ENCODE measurements around the gene MFSD6L.

Gene MFSD6L

DNA sequence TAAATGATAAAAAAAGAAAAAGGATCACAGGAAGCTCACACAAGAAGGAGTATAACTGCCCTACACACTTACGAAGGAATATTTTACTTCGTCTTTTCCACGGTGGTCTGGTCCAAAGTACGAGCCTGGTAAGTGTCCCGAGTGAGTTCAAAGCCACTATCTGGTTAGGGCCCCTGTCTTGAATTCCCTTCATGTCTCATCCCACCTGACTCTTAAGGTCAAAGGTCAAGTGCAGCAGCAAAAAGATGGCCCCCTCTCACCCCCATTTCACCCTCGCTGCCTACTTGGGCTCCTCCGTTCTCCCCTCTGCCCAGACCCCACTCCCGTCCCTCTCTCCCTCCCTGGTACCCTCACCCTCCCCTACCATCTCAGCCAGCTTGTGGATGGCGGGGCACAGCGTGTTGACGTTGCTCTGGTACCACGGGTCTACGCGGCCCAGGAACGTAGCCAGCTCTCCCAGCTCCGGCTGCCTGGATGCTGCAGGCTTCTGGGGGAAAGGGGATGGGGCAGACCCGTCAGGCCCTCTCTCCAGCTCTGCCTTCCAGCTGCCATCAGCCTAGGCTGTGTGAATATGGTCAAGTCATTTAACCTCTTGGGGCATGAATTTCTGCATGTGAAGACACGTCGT, 27.8 kb upstream of the MFSD6L start:
- in situ Hi-C loops (cut with MboI; ENCODE audit: low pct_unique_long_range_greater_than_20kb, low sequenced_read_pairs, unreplicated experiment): no loop called here
- DNase-seq (ENCODE audit: low spot score): no peak
- TF ChIP-seq CTCF (IDR thresholded peaks at IDR 0.05; ENCODE audit: extremely low read depth, insufficient read depth, missing control alignments): no peak

- TF ChIP-seq CTCF (IDR thresholded peaks at IDR 0.05; ENCODE audit: extremely low read depth, insufficient read depth, missing control alignments): no peak
- in situ Hi-C loops (cut with MboI; ENCODE audit: low pct_unique_long_range_greater_than_20kb, low sequenced_read_pairs, unreplicated experiment): no loop called here
- no peak for DNase-seq (ENCODE audit: low spot score)
Observed at GRCh38 chr17:8825802-8826201, 26.6 kb upstream of the MFSD6L start.

DNA sequence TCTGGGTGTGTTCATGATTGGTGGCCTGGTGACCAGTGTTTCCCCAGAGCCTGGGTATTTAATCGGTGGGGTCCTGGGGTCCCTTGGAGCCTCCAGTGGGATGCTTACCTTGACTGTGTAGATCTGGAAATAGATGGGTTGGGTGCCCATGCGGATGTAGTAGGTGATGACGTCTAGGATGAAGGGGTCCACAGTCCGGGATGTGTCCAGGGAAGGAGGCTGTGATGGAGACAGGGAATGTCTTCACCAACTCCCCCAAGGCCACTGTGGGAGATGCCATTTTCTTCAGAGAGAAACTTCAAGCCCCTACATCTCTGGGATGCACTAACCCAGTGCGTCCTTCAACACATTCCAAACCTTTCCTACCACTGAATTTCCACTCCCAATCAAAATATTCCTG, 24.1 kb upstream of the MFSD6L start:
- no peak for DNase-seq (ENCODE audit: low spot score)
- in situ Hi-C loops (cut with MboI; ENCODE audit: low pct_unique_long_range_greater_than_20kb, low sequenced_read_pairs, unreplicated experiment): no loop called here
- no peak for TF ChIP-seq CTCF (IDR thresholded peaks at IDR 0.05; ENCODE audit: extremely low read depth, insufficient read depth, missing control alignments)

GRCh38 chr17:8822401-8823035, 23.4 kb upstream of the MFSD6L start:
- no peak for DNase-seq (ENCODE audit: low spot score)
- no peak for TF ChIP-seq CTCF (IDR thresholded peaks at IDR 0.05; ENCODE audit: extremely low read depth, insufficient read depth, missing control alignments)
- in situ Hi-C loops (cut with MboI; ENCODE audit: low pct_unique_long_range_greater_than_20kb, low sequenced_read_pairs, unreplicated experiment): no loop called here

DNA sequence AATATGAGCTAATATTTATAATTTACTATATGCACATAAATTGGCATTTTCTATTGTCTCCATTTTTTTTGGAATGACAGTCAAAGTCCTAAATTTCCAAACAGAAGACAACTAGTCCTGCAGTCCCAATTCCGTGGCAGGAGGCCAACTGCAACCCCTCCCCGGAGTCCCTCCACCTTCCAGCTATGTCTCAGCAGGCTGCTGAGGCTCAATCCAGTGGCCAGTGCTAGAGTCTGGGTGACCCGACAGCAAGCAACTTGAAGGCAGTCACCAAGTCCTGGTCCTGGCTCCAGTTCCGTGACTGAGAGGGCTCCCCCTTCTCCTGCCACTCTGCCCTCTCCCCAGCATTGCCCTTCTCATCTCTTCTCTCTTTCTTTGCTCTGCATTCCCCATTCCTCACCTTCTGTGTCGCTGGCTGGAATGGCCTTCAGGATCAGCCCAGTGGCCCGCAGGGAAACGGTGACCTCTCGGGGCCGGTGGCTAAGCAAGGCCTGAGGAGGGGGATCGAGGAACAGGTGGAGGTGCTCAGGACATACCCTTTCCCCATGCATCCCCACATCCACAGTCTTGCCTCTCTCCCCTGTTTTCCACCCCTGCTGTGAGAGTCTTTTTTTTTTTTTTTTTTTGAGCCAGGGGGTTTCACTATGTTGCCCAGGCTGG, 22.4 kb upstream of the MFSD6L start:
- no peak for TF ChIP-seq CTCF (IDR thresholded peaks at IDR 0.05; ENCODE audit: extremely low read depth, insufficient read depth, missing control alignments)
- in situ Hi-C loops (cut with MboI; ENCODE audit: low pct_unique_long_range_greater_than_20kb, low sequenced_read_pairs, unreplicated experiment): no loop called here
- no peak for DNase-seq (ENCODE audit: low spot score)

DNA sequence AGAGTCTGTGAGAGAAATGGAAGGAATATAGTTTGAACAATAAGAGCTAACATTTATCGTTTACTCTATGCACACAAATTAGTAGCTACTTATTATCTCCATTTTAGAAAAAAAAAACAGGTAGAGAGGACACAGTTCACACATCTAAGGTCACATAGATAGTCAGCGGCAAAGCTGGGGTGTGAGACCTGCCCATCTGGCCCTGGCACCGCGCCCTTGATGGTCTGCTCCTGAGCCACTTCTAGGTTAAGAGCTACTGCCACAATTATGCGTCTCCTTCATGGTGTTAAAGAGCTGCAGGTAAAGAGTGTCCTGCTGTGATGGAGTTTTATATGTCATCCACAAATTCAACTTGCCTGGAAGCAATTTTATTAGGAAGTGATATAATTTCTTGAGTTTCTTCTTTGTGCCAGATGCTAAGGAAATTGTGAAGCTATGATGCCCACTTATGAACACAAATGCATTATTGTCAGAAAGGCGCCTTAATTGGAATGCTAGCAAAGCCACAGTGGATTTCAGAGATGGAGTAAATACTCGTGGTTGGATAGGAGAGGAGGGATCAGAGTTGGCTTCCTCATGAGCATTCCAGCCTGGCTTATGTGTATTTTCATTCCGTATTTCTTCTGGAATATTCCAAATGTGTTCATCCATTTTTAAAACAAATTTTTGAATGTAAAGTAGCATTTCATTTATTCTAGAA, 21.3 kb upstream of the MFSD6L start:
- in situ Hi-C loops (cut with MboI; ENCODE audit: low pct_unique_long_range_greater_than_20kb, low sequenced_read_pairs, unreplicated experiment): no loop called here

More for the DNA sequence above, 21.3 kb upstream of the MFSD6L start:
- no peak for TF ChIP-seq CTCF (IDR thresholded peaks at IDR 0.05; ENCODE audit: extremely low read depth, insufficient read depth, missing control alignments)
- no peak for DNase-seq (ENCODE audit: low spot score)
